Effector CD8-positive, alpha-beta T cell (primary cell): ENCODE data around the gene CNGA1.
"Not testable (repeated sequence)": the region's sequence is repeated elsewhere in the genome, so short reads cannot be mapped to it uniquely, and the experiment has no call there.

Experiments used
- DNase-seq: peaks from one replicate; lab custom pipeline; 2025; lab: John Stamatoyannopoulos, UW

The CNGA1 gene

GRCh38 chr4:47972721-47973120, 43.8 kb downstream of the CNGA1 start:
- no peak for DNase-seq

- DNase-seq = no peak
Observed at GRCh38 chr4:47972181-47972580, 44.3 kb downstream of the CNGA1 start.

- no peak for DNase-seq
Observed at GRCh38 chr4:47968847-47969246, 47.6 kb downstream of the CNGA1 start.

- no peak for DNase-seq
Observed at GRCh38 chr4:47954677-47955076, 61.8 kb downstream of the CNGA1 start.

GRCh38 chr4:47954245-47954644, 62.2 kb downstream of the CNGA1 start:
- DNase-seq = no peak

- no peak for DNase-seq
Observed at GRCh38 chr4:47945930-47946726, 70.4 kb downstream of the CNGA1 start.

- no peak for DNase-seq
Observed at GRCh38 chr4:47942081-47942819, 74.2 kb downstream of the CNGA1 start.

DNA sequence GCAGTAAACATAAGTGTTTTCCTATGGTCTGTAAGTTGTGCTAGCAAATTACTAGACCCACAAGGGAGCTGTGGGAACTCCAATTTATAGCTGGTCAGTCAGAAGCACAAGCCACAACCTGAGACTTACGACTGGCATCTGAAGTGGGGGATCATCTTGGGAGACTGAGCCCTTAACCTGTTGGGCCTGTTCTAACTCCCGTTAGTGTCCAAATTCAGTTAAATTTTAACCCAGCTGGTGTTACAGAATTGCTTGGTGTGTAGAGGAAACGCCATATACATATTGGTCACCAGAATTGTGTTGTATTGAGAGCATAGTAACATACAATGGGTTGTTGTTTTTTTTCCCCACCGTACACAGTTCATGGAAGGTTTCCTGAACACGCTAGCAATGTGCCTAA, 77.0 kb downstream of the CNGA1 start:
- DNase-seq = no peak

- no peak for DNase-seq
Observed at GRCh38 chr4:47936336-47936735, 80.1 kb downstream of the CNGA1 start.

- no peak for DNase-seq
Observed at GRCh38 chr4:47933840-47934239, 82.6 kb downstream of the CNGA1 start.

DNA sequence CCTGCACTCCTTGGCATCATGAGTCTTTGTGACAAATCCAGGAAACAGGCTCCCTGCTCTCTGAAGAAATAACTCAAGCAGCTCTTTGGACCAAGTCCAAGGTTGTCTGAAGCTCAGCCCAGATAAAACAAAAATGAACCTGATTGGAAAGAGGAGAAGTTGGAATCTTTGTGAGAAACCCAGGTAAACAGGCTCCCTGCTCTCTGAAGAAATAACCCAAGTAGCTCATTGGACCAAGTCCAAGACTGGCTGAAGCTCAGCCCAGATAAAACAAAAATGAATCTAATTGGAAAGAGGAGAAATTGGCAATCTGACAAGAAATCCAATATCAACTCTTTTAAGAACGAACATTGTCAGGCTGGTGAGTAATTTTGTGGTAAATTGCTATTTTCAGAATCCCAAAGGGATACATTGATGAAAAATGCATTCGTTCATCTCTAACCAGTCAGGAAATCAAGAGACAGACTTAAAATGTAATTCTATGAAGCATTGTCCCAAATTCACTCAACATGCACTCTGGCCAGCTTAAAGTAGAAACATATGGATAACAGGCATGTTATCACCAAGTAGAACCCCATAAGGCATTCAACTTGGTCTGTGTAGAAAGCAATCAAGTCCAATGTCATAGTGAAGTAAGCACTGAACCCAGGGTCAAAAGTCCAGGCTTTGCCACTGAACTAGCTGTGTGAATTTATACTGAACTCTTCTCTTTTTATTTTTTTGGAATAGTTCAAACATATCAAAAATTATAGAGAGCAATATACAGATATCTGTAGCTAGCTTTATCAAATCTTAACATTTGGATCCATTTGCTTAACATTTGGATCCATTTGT, 85.3 kb downstream of the CNGA1 start:
- DNase-seq = no peak

DNA sequence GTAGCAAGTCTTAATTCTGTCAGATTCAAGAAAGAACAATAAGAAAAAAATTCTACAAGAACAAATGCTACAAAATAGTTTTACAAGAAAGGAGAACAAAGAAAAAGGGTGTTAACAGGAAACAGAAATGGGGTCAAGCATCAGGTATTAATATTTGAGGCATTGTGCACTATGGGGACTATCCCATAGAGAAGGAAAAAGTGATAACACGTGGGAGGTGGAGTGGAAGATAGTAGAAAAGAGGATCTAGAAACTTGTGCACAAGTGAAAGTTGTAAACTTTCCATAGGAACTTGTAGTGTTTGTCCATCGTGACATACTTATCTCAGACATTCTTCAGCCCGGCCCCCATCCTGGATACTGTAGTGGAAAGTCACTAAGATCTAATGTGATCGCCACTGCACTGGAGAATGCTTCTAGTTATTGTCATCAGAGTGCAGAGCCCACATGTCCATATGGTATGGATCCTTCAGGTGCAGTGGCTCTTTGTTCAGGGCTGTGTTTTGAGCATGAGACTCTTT, 86.7 kb downstream of the CNGA1 start:
- no peak for DNase-seq

GRCh38 chr4:47926667-47927258, 89.7 kb downstream of the CNGA1 start:
- DNase-seq = peak; percentile 22

DNA sequence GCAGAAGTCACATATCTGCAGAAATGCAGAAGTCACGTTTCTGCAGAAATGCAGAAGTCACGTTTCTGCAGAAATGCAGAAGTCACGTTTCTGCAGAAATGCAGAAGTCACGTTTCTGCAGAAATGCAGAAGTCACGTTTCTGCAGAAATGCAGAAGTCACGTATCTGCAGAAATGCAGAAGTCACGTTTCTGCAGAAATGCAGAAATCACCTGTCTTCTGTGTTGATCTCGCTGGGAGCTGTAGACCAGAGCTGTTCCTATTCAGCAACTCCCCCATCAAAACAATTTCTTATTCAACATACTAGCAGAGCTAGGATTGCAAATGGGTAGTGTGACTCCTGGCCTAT, 93.2 kb downstream of the CNGA1 start:
- DNase-seq = not testable (repeated sequence)

GRCh38 chr4:47922436-47923260, 93.8 kb downstream of the CNGA1 start:
- not testable (repeated sequence) for DNase-seq

GRCh38 chr4:47917163-47917562, 99.3 kb downstream of the CNGA1 start:
- DNase-seq = not testable (repeated sequence)

DNA sequence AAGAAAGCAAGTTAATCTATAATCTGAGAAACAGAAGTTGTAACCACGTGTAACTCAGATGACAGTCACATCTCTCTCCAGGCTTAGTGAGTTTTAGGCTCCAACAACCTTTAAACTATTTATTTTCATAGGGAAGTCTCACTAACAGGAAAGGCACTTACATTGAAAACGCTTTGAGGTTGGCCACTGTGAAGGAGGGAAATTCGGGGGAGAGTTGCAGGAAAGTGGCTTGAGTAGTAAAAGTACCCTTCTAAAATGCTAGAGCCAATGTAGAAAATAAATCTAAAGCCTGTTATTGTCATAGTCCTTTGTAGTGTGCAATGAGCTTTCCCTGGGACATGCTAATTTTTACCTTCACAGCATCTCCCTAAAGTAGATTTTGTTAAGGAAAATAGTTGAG, 101.1 kb downstream of the CNGA1 start:
- no peak for DNase-seq

GRCh38 chr4:47914926-47915237, 101.6 kb downstream of the CNGA1 start:
- DNase-seq = no peak

GRCh38 chr4:47914220-47914925, 102.1 kb downstream of the CNGA1 start, which contains the start of gene NFXL1:
Gene NFXL1 (minus strand): TSS chr4:47914583. CDS start chr4:47914203, 380 bp downstream.
- peak; percentile 96 for DNase-seq

DNA sequence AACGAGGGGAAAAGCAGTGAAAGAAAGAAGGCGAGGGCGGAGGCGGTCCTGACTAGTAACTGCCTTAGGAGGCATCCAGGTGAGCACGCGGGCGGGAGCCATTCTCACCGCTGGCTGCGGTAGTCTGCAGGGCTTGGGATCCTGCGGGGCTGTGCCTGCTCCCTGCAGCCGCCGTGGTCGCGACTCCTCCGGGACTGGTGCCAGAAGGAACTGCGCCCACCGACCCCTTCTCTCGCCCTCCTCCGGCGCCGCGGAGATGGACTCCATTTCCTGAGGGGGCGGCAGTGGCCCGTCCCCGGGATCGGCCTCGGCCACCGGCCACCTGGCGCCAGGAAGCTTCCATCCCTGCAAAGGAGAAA, 102.6 kb downstream of the CNGA1 start:
- no peak for DNase-seq
